ENCODE data around the gene TNFAIP2. TPM values are rescaled to one million over a fixed set of nuclear protein-coding genes. Genes with fewer than 3 reads are reported as not detected.
A peak's percentile ranks its signal among the peaks of the same experiment; 100 is the strongest.

The TNFAIP2 gene
- total RNA-seq, 4 donors from 2014 or later = 10.5 to 94.9 (median 31.1) TPM

GRCh38 chr14:103129301-103130016 lies 6.2 kb downstream of the TNFAIP2 start:
- no peaks in the 10 kb centered on the region for H3K9me3 ChIP-seq
- H3K4me3 ChIP-seq = no peak overlapping the region
- H3K4me1 ChIP-seq = peaks cover 0 to 49% (median 0%) of the 10 kb centered on the region in 4 donors
- H3K27ac ChIP-seq = no peak overlapping the region
- no peaks in the 10 kb centered on the region for H3K27me3 ChIP-seq
- peak in 1 of 3 donors; percentile 32 for DNase-seq
- TF ChIP-seq POLR2A (IDR thresholded peaks at IDR 0.05) = no peak
- TF ChIP-seq CTCF (IDR thresholded peaks at IDR 0.05) = no peak
- H3K36me3 ChIP-seq = peaks cover 0 to 15% (median 0%) of the 10 kb centered on the region in 3 donors

- Histone ChIP-seq H3K4me3 (no peak overlapping the region), H3K27me3 (no peaks in the 10 kb centered on the region), H3K9me3 (no peaks in the 10 kb centered on the region), H3K36me3 (peaks cover 0 to 15% (median 0%) of the 10 kb centered on the region in 3 donors), H3K27ac (peak overlapping the region in 2 of 4 donors; percentile 33 to 39), H3K4me1 (peaks cover 0 to 41% (median 0%) of the 10 kb centered on the region in 4 donors)
- peak in 1 of 3 donors; percentile 39 for DNase-seq
- TF ChIP-seq POLR2A (IDR thresholded peaks at IDR 0.05) (no peak), CTCF (IDR thresholded peaks at IDR 0.05) (no peak)
These were observed 6.9 kb downstream of the TNFAIP2 start for GRCh38 chr14:103130017-103130764.

- Histone ChIP-seq H3K4me3 (no peak overlapping the region), H3K27ac (peak overlapping the region in 2 of 4 donors; percentile 33 to 39), H3K4me1 (peaks cover 0 to 40% (median 0%) of the 10 kb centered on the region in 4 donors), H3K36me3 (peaks cover 0 to 23% (median 0%) of the 10 kb centered on the region in 3 donors), H3K9me3 (no peaks in the 10 kb centered on the region), H3K27me3 (no peaks in the 10 kb centered on the region)
- TF ChIP-seq CTCF (IDR thresholded peaks at IDR 0.05) (no peak), POLR2A (IDR thresholded peaks at IDR 0.05) (no peak)
- peak in 1 of 3 donors; percentile 25 for DNase-seq
These were observed 7.7 kb downstream of the TNFAIP2 start for GRCh38 chr14:103130965-103131364.

- no peak for TF ChIP-seq CTCF (IDR thresholded peaks at IDR 0.05)
- TF ChIP-seq POLR2A (IDR thresholded peaks at IDR 0.05) = no peak
- Histone ChIP-seq H3K4me3 (no peak overlapping the region), H3K9me3 (no peaks in the 10 kb centered on the region), H3K4me1 (peaks cover 0 to 34% (median 0%) of the 10 kb centered on the region in 4 donors), H3K27ac (peak overlapping the region in 1 of 4 donors; percentile 33), H3K36me3 (peaks cover 0 to 23% (median 0%) of the 10 kb centered on the region in 3 donors), H3K27me3 (no peaks in the 10 kb centered on the region)
- DNase-seq = peak in 1 of 3 donors; percentile 40
These were observed 8.3 kb downstream of the TNFAIP2 start for GRCh38 chr14:103131580-103131979.

GRCh38 chr14:103132381-103133209 lies 9.3 kb downstream of the TNFAIP2 start:
- Histone ChIP-seq H3K27me3 (no peaks in the 10 kb centered on the region), H3K9me3 (no peaks in the 10 kb centered on the region), H3K27ac (peak overlapping the region in 1 of 4 donors; percentile 33), H3K4me1 (peaks cover 0 to 27% (median 0%) of the 10 kb centered on the region in 4 donors), H3K4me3 (no peak overlapping the region), H3K36me3 (peaks cover 0 to 23% (median 0%) of the 10 kb centered on the region in 3 donors)
- DNase-seq = peak in 1 of 3 donors; percentile 39
- TF ChIP-seq POLR2A (IDR thresholded peaks at IDR 0.05) = no peak
- TF ChIP-seq CTCF (IDR thresholded peaks at IDR 0.05) = no peak
